GM19025 (cell line): Measurements from ENCODE around the gene DDIAS.
"Not testable (repeated sequence)": the region's sequence is repeated elsewhere in the genome, so short reads cannot be mapped to it uniquely, and the experiment has no call there.

Experiments used
- ATAC-seq: cut with Tn5 transposase; IDR thresholded peaks from one replicate; pipeline ENCODE4 v1.9.1; 2021; ENCODE audit warnings: mild to moderate bottlenecking, low read depth, moderate library complexity; ENCODE audit not compliant: unreplicated experiment

The DDIAS gene

GRCh38 chr11:82920227-82920626 lies 18.7 kb downstream of the DDIAS start:
- not testable (repeated sequence) for ATAC-seq

GRCh38 chr11:82922396-82923173 lies 21.0 kb downstream of the DDIAS start:
- not testable (repeated sequence) for ATAC-seq

GRCh38 chr11:82924522-82925224 lies 23.1 kb downstream of the DDIAS start:
- ATAC-seq = no peak

- ATAC-seq = peak; percentile 69
Measured at GRCh38 chr11:82927264-82927880, 25.8 kb downstream of the DDIAS start.

- ATAC-seq = no peak
Measured at GRCh38 chr11:82929121-82929520, 27.6 kb downstream of the DDIAS start.

- no peak for ATAC-seq
Measured at GRCh38 chr11:82930229-82930628, 28.7 kb downstream of the DDIAS start.

- ATAC-seq = no peak
Measured at GRCh38 chr11:82930734-82931133, 29.2 kb downstream of the DDIAS start.

- no peak for ATAC-seq
Measured at GRCh38 chr11:82932564-82932963, 31.0 kb downstream of the DDIAS start.

GRCh38 chr11:82936261-82936660 lies 34.7 kb downstream of the DDIAS start:
- ATAC-seq = no peak

GRCh38 chr11:82937554-82937953 lies 36.0 kb downstream of the DDIAS start:
- no peak for ATAC-seq

GRCh38 chr11:82939456-82939855 lies 37.9 kb downstream of the DDIAS start:
- ATAC-seq = no peak

- no peak for ATAC-seq
Measured at GRCh38 chr11:82942376-82942775, 40.8 kb downstream of the DDIAS start.

- not testable (repeated sequence) for ATAC-seq
Measured at GRCh38 chr11:82943430-82943829, 41.9 kb downstream of the DDIAS start.

GRCh38 chr11:82944198-82944597 lies 42.7 kb downstream of the DDIAS start:
- ATAC-seq = no peak

- not testable (repeated sequence) for ATAC-seq
Measured at GRCh38 chr11:82945041-82945440, 43.5 kb downstream of the DDIAS start.

GRCh38 chr11:82945682-82946081 lies 44.1 kb downstream of the DDIAS start:
- no peak for ATAC-seq

- no peak for ATAC-seq
Measured at GRCh38 chr11:82949352-82949751, 47.8 kb downstream of the DDIAS start.

GRCh38 chr11:82950502-82950901 lies 49.0 kb downstream of the DDIAS start:
- ATAC-seq = not testable (repeated sequence)

- not testable (repeated sequence) for ATAC-seq
Measured at GRCh38 chr11:82955736-82956453, 54.4 kb downstream of the DDIAS start.

GRCh38 chr11:82959987-82960778 lies 58.6 kb downstream of the DDIAS start:
- peak; percentile 79 for ATAC-seq
